ENCODE data around the gene ARHGEF3. TPM values are rescaled to one million over a fixed set of nuclear protein-coding genes. Genes with fewer than 3 reads are reported as not detected.

The ARHGEF3 gene
- total RNA-seq, 1 donor from 2014 or later = 4.2 TPM

GRCh38 chr3:56825567-56826438, 24.1 kb upstream of the ARHGEF3 start:
- H3K36me3 Mint-ChIP-seq (ENCODE audit: low read depth) = no peaks in the 10 kb centered on the region
- H3K4me1 Mint-ChIP-seq = peaks cover 6% of the 10 kb centered on the region
- no peaks in the 10 kb centered on the region for H3K9me3 Mint-ChIP-seq
- DNase-seq (ENCODE audit: low read depth, low spot score) = no peak
- TF ChIP-seq, protein P1, sequence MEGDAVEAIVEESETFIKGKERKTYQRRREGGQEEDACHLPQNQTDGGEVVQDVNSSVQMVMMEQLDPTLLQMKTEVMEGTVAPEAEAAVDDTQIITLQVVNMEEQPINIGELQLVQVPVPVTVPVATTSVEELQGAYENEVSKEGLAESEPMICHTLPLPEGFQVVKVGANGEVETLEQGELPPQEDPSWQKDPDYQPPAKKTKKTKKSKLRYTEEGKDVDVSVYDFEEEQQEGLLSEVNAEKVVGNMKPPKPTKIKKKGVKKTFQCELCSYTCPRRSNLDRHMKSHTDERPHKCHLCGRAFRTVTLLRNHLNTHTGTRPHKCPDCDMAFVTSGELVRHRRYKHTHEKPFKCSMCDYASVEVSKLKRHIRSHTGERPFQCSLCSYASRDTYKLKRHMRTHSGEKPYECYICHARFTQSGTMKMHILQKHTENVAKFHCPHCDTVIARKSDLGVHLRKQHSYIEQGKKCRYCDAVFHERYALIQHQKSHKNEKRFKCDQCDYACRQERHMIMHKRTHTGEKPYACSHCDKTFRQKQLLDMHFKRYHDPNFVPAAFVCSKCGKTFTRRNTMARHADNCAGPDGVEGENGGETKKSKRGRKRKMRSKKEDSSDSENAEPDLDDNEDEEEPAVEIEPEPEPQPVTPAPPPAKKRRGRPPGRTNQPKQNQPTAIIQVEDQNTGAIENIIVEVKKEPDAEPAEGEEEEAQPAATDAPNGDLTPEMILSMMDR (conservative IDR thresholded peaks at IDR 0.05) = no peak
- no peak overlapping the region for H3K4me3 Mint-ChIP-seq
- H3K27ac Mint-ChIP-seq (ENCODE audit: unreplicated experiment) = no peak overlapping the region
- peaks cover 12% of the 10 kb centered on the region for H3K27me3 Mint-ChIP-seq (ENCODE audit: low read depth)

- TF ChIP-seq, protein P1 (conservative IDR thresholded peaks at IDR 0.05) = no peak
- Mint-ChIP-seq H3K9me3 (no peaks in the 10 kb centered on the region), H3K27me3 (ENCODE audit: low read depth) (peaks cover 12% of the 10 kb centered on the region), H3K27ac (ENCODE audit: unreplicated experiment) (no peak overlapping the region), H3K4me1 (peaks cover 6% of the 10 kb centered on the region), H3K4me3 (no peak overlapping the region), H3K36me3 (ENCODE audit: low read depth) (no peaks in the 10 kb centered on the region)
- no peak for DNase-seq (ENCODE audit: low read depth, low spot score)
Observed at GRCh38 chr3:56823984-56824703, 22.4 kb upstream of the ARHGEF3 start.

DNA sequence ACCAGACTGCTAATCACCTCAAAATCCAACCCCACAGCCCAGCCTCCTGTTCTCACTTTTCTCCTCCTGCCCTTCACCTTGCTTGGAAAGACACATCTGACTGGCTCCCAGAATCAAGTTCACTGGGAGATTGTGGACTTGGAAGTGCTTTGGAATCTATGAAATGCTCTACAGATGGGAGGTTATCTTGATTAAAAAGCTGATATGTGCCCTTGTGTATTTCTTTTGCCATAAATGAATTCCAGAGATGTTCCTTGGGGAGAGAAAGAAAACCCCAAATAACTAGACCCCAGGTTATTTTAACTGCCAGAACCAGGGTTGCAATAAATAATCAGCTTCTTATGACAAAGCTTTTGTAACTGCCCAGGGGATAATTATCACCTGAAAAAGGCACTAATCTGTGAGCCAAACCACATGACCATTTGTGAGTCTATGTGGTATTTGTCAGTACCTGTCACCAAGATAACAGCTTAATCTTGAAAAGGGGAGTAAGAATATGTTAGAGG, 21.7 kb upstream of the ARHGEF3 start:
- H3K27ac Mint-ChIP-seq (ENCODE audit: unreplicated experiment) = no peak overlapping the region
- H3K9me3 Mint-ChIP-seq = no peaks in the 10 kb centered on the region
- no peaks in the 10 kb centered on the region for H3K36me3 Mint-ChIP-seq (ENCODE audit: low read depth)
- DNase-seq (ENCODE audit: low read depth, low spot score) = no peak
- TF ChIP-seq, protein P1 (conservative IDR thresholded peaks at IDR 0.05) = no peak
- H3K27me3 Mint-ChIP-seq (ENCODE audit: low read depth) = peaks cover 12% of the 10 kb centered on the region
- no peak overlapping the region for H3K4me3 Mint-ChIP-seq
- peaks cover 6% of the 10 kb centered on the region for H3K4me1 Mint-ChIP-seq

- Mint-ChIP-seq H3K27ac (ENCODE audit: unreplicated experiment) (no peak overlapping the region), H3K4me3 (no peak overlapping the region), H3K4me1 (peaks cover 6% of the 10 kb centered on the region), H3K36me3 (ENCODE audit: low read depth) (no peaks in the 10 kb centered on the region), H3K27me3 (ENCODE audit: low read depth) (peaks cover 17% of the 10 kb centered on the region), H3K9me3 (no peaks in the 10 kb centered on the region)
- DNase-seq (ENCODE audit: low read depth, low spot score) = no peak
- TF ChIP-seq, protein P1 (conservative IDR thresholded peaks at IDR 0.05) = no peak
Observed at GRCh38 chr3:56822501-56822900, 20.8 kb upstream of the ARHGEF3 start.

- H3K27me3 Mint-ChIP-seq (ENCODE audit: low read depth) = peaks cover 12% of the 10 kb centered on the region
- H3K9me3 Mint-ChIP-seq = no peaks in the 10 kb centered on the region
- no peak overlapping the region for H3K4me3 Mint-ChIP-seq
- H3K36me3 Mint-ChIP-seq (ENCODE audit: low read depth) = no peaks in the 10 kb centered on the region
- peaks cover 6% of the 10 kb centered on the region for H3K4me1 Mint-ChIP-seq
- no peak for DNase-seq (ENCODE audit: low read depth, low spot score)
- TF ChIP-seq, protein P1 (conservative IDR thresholded peaks at IDR 0.05) = no peak
- H3K27ac Mint-ChIP-seq (ENCODE audit: unreplicated experiment) = no peak overlapping the region
Observed at GRCh38 chr3:56819016-56819809, 17.5 kb upstream of the ARHGEF3 start.

Measured in neural crest cell (in vitro differentiated cells).